Bronchial epithelial cell (primary cell): ENCODE measurements around the gene DTD1. TPM values are rescaled to one million over a fixed set of nuclear protein-coding genes. Genes with fewer than 3 reads are reported as not detected.

Experiments
- DNase-seq: peaks from one replicate; pipeline ENCODE4 v3.0.0-alpha.2; 2010; ENCODE audit warnings: low read depth
- FAIRE-seq: peaks from 2 replicates; lab custom pipeline; 2011; peaks lifted over from hg19 to GRCh38; lab: Jason Lieb, UNC
- H3K27me3 ChIP-seq: 2 replicates; pipeline ENCODE4 v1.5.1; 2011; ENCODE audit warnings: low read length; ENCODE audit not compliant: control insufficient read depth, insufficient read depth
- H3K36me3 ChIP-seq: 2 replicates; pipeline ENCODE4 v1.5.1; 2011; ENCODE audit warnings: low read length; ENCODE audit not compliant: control insufficient read depth, insufficient read depth
- H3K4me3 ChIP-seq: 2 replicates; pipeline ENCODE4 v1.5.1; 2011; ENCODE audit warnings: mild to moderate bottlenecking, low read depth, low read length, control low read depth
- total RNA-seq: library from RNA; depleted of rRNA; stranded (reverse); fragments of >200 nt; gene quantifications from 2 replicates; pipeline ENCODE4 v1.2.1, GENCODE V29; 2014
- TF ChIP-seq, protein P1 (sequence below): IDR thresholded peaks from 2 replicates; pipeline ENCODE4 v1.5.1; 2011; ENCODE audit warnings: mild to moderate bottlenecking, moderate library complexity, low read length, control low read depth, inconsistent platforms; ENCODE audit not compliant: insufficient read depth, severe bottlenecking

DTD1 gene
- total RNA-seq, 1 donor from 2014 or later = 197 TPM

DNA sequence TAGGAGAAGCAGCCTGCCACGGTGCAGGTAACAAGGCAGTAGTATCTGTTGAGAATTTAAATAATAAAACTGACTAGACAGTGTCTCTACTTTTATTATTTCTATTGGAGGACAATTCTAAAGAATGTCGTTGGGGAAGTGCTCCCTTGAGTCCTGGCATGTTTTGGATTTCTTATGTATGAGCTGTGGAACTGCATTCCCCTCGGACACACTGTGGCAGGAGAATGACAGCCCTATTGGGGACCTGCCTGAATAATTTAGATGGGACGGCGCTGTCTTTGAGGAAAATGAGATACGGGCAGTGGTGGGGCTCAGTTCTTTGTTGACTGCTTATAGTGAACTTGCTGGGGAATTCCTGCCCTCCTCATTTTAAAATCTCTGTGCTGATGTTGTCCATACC, 223.3 kb downstream of the DTD1 start:
- TF ChIP-seq, protein P1, sequence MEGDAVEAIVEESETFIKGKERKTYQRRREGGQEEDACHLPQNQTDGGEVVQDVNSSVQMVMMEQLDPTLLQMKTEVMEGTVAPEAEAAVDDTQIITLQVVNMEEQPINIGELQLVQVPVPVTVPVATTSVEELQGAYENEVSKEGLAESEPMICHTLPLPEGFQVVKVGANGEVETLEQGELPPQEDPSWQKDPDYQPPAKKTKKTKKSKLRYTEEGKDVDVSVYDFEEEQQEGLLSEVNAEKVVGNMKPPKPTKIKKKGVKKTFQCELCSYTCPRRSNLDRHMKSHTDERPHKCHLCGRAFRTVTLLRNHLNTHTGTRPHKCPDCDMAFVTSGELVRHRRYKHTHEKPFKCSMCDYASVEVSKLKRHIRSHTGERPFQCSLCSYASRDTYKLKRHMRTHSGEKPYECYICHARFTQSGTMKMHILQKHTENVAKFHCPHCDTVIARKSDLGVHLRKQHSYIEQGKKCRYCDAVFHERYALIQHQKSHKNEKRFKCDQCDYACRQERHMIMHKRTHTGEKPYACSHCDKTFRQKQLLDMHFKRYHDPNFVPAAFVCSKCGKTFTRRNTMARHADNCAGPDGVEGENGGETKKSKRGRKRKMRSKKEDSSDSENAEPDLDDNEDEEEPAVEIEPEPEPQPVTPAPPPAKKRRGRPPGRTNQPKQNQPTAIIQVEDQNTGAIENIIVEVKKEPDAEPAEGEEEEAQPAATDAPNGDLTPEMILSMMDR = no peak
- FAIRE-seq = no peak
- DNase-seq = no peak
- no peaks in the 10 kb centered on the region for H3K36me3 ChIP-seq
- H3K27me3 ChIP-seq = no peaks in the 10 kb centered on the region
- H3K4me3 ChIP-seq = no peak overlapping the region

DNA sequence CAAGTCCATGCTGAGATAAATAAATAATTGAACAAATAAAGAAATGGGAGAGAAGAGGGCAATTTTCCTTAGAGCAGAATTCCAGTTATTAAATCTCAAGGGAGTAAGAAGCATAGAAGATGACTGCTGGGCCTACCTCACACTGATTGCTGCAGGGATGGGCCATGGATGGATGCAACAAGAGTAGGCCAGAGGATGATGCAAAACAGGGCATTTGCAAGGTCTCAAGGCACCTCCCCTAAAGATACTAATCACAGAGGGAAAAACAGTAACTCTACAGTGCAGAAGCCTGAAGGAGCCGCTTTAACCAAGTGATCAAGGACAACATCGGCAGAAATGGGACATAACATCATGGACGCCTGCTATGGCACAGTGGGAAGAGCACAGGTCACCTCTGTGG, 224.1 kb downstream of the DTD1 start:
- no peak for DNase-seq
- TF ChIP-seq, protein P1 = no peak
- H3K27me3 ChIP-seq = no peaks in the 10 kb centered on the region
- no peak overlapping the region for H3K4me3 ChIP-seq
- FAIRE-seq = no peak
- no peaks in the 10 kb centered on the region for H3K36me3 ChIP-seq

DNA sequence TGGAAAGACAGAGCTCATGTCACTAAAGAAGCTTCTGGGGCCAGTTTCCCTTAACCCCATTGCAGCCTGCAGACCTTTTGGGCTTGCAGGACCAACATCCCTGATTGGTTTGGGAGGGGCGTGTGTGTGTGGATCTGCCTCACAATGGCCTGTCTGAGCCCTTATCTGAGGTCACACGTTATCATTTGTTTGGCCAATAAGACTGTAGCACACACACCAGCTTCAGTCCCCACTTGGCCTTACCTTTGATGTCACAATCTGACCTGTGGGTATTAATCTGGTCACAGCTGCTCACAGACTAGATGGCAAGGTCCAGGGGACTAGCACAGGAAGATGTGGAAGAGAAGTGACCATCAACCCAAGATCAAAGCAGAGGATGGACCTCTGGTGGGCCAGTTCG, 225.6 kb downstream of the DTD1 start, which contains the start of gene SCP2D1:
Gene SCP2D1, plus strand, starts transcription at position 301 of the 400 bp plus-strand sequence. Its CDS starts 33 bp downstream, at position 334.
- TF ChIP-seq, protein P1 = no peak
- Histone ChIP-seq H3K36me3 (no peaks in the 10 kb centered on the region), H3K27me3 (no peaks in the 10 kb centered on the region), H3K4me3 (no peak within 1 kb of the TSS)
- no peak for DNase-seq
- FAIRE-seq = no peak

DNA sequence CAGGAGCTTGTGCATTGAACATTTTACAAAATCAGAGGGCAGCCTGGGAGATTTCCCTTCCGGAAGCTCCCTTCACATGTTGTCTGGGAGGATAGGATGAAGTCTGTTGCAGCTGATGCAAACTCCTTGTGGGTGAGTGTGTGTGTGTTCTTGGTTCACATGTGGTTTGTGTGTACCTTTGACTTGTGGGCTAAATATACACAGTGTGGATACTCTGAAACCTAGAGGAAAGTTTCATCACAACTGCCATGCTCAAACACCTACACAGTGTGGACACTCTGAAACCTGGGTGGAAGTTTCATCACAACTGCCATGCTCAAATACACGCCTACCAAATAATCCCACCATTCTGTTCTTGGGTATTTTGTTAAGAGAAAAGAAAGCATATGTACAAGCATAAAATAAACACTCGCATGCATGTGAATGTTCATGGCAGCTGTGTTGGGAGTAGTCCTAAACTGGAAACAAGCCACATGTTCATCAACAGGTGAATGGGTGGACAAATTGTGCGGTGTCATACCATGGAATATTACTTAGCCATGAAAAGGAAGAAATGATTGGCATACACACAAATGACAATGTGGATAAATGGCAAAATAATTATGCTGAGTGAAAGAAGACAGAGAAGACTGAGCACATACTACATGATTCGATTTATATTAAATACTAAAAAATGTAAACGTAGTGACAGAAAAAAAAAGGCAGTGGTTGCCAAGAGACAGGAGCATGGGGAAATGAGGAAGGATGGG, 227.5 kb downstream of the DTD1 start:
- Histone ChIP-seq H3K36me3 (no peaks in the 10 kb centered on the region), H3K4me3 (no peak overlapping the region), H3K27me3 (no peaks in the 10 kb centered on the region)
- FAIRE-seq = no peak
- no peak for DNase-seq
- TF ChIP-seq, protein P1 = no peak

Other genes with a start within 250 kb of the DTD1 start
- 0.26 and 0.64 TPM in 2 replicates for gene DZANK1, start 121.0 kb upstream of the DTD1 start, total RNA-seq
- gene POLR3F, start 120.7 kb upstream of the DTD1 start, total RNA-seq = 6.3 and 9.1 TPM in 2 replicates
- gene RBBP9, start 90.8 kb upstream of the DTD1 start, total RNA-seq = 12.0 and 18.2 TPM in 2 replicates
- gene SEC23B, start 80.1 kb upstream of the DTD1 start, total RNA-seq = 81.6 and 119 TPM in 2 replicates
- gene SMIM26, start 20.6 kb upstream of the DTD1 start, total RNA-seq = 108 and 186 TPM in 2 replicates
- not detected in 2 replicates for gene SCP2D1, start 225.7 kb downstream of the DTD1 start, total RNA-seq